Panc1 (cell line): Measurements from ENCODE around the gene PPP4R2.

Experiments
- CTCF ChIP-seq: fragments of 450-650 bp; IDR thresholded peaks from 2 replicates; pipeline ENCODE4 v1.5.1; 2017; ENCODE audit warnings: mild to moderate bottlenecking
- POLR2AphosphoS5 ChIP-seq: IDR thresholded peaks from 2 replicates; pipeline ENCODE4 v1.6.1; 2012; ENCODE audit warnings: mild to moderate bottlenecking, low read depth, low read length, moderate library complexity
- REST ChIP-seq, 2 experiments: IDR thresholded peaks; 2 replicates each; pipeline ENCODE4 v1.6.1; 2011 to 2012; ENCODE audit warnings: low read depth in 2 of 2, control low read depth in 1 of 2, low read length in 1 of 2, mild to moderate bottlenecking in 1 of 2, moderate library complexity in 1 of 2; ENCODE audit not compliant: insufficient read depth in 1 of 2
- TCF7L2 ChIP-seq: IDR thresholded peaks from 2 replicates; pipeline ENCODE4 v1.6.1; 2011; ENCODE audit warnings: mild to moderate bottlenecking, low read depth, low read length, inconsistent platforms

DNA sequence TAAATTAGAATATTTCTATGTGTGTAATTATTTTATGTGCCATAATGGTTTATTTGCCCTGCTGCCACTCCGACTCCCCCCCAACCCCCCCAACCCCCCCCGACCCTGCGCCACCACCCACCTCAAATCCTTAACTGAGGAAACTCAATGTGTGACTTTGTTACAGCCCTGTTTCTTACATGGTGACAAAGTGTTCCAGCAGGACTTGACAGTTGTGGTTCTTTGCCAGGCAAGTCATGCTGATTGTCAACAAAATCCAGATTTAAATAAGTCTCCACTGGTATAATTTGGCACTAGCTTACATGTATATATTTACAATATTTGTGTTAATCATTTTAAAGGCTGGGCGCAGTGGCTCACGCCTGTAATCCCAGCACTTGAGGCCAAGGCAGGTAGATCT lies 72.6 kb downstream of the PPP4R2 start:
- TF ChIP-seq CTCF, result no peak
- no peak for TF ChIP-seq REST (IDR thresholded peaks at IDR 0.05; ENCODE audit: insufficient read depth in 1 of 2, low read depth in 2 of 2, low read length in 1 of 2)
- TF ChIP-seq POLR2AphosphoS5, result no peak
- TF ChIP-seq TCF7L2, result no peak
